IMR-90 (cell line): ENCODE data around the gene SDR9C7. TPM values are rescaled to one million over a fixed set of nuclear protein-coding genes. Genes with fewer than 3 reads are reported as not detected.

ENCODE experiments used
- ATAC-seq: fragments of 200-7000 bp; cut with Tn5 transposase; 2 replicates; pipeline ENCODE4 v1.9.1; 2020; ENCODE audit warnings: low read depth, mild to moderate bottlenecking, moderate library complexity
- BruUV-seq: library from RNA; stranded (reverse); fragments of 400-500 nt; replicated peaks from 2 replicates; lab custom pipeline; 2021; lab: Mats Ljungman, UMichigan
- CTCF ChIA-PET: fragments of 300-600 bp; formaldehyde crosslinking; extraction: SDS; loops from one replicate; lab custom pipeline; 2021; ENCODE audit warnings: antibody characterized with exemption; lab: Yijun Ruan, JAX
- POLR2A ChIA-PET: fragments of 300-600 bp; sonication (Branson Sonifier 250); formaldehyde crosslinking; loops from one replicate; lab custom pipeline; 2022; ENCODE audit warnings: antibody characterized with exemption; ENCODE audit not compliant: unreplicated experiment; lab: Charles Lee
- DNase-seq: peaks from one replicate; pipeline ENCODE4 v3.0.0; 2013
- H2AFZ ChIP-seq: replicated peaks from 2 replicates; pipeline ENCODE3; 2013; ENCODE audit warnings: low read length, mild to moderate bottlenecking; ENCODE audit not compliant: poor library complexity
- H2AK5ac ChIP-seq: 2 replicates; pipeline ENCODE4 v1.6.1; 2013; ENCODE audit warnings: low read depth, low read length, inconsistent platforms
- H2AK9ac ChIP-seq: replicated peaks from 2 replicates; pipeline ENCODE3; 2013; ENCODE audit warnings: mild to moderate bottlenecking, low read depth, low read length, moderate library complexity; ENCODE audit not compliant: poor library complexity
- H2BK120ac ChIP-seq: 2 replicates; pipeline ENCODE4 v1.6.1; 2013; ENCODE audit warnings: low read depth, low read length, inconsistent platforms
- H2BK15ac ChIP-seq: 3 replicates; pipeline ENCODE4 v1.6.1; 2013; ENCODE audit warnings: low read depth, low read length, inconsistent platforms
- H2BK20ac ChIP-seq: 2 replicates; pipeline ENCODE4 v1.6.1; 2013; ENCODE audit warnings: low read depth, mild to moderate bottlenecking, inconsistent platforms, low read length, moderate library complexity
- H2BK5ac ChIP-seq: 2 replicates; pipeline ENCODE4 v1.6.1; 2013; ENCODE audit warnings: mild to moderate bottlenecking, low read depth, low read length, inconsistent platforms; ENCODE audit not compliant: poor library complexity, severe bottlenecking
- H3K14ac ChIP-seq: replicated peaks from 2 replicates; pipeline ENCODE4 v1.6.1; 2013; ENCODE audit warnings: low read depth, low read length, inconsistent platforms
- H3K18ac ChIP-seq: 2 replicates; pipeline ENCODE4 v1.6.1; 2013; ENCODE audit warnings: low read depth, low read length, control low read depth
- H3K23ac ChIP-seq: 2 replicates; pipeline ENCODE4 v1.6.1; 2013; ENCODE audit warnings: low read depth, low read length, inconsistent platforms
- H3K27ac ChIP-seq: 2 replicates; pipeline ENCODE4 v1.5.1; 2013; ENCODE audit warnings: mild to moderate bottlenecking, control low read depth, low read length; ENCODE audit not compliant: insufficient read depth
- H3K27me3 ChIP-seq: 2 replicates; pipeline ENCODE4 v1.6.1; 2013; ENCODE audit warnings: low read length; ENCODE audit not compliant: control insufficient read depth, insufficient read depth
- H3K36me3 ChIP-seq: 2 replicates; pipeline ENCODE4 v1.6.1; 2013; ENCODE audit warnings: low read length, mixed read lengths; ENCODE audit not compliant: control insufficient read depth, insufficient read depth
- H3K4ac ChIP-seq: 2 replicates; pipeline ENCODE4 v1.6.1; 2013; ENCODE audit warnings: low read depth, low read length, inconsistent platforms
- H3K4me1 ChIP-seq: 2 replicates; pipeline ENCODE4 v1.6.1; 2013; ENCODE audit warnings: low read length, mixed read lengths; ENCODE audit not compliant: control insufficient read depth, insufficient read depth
- H3K4me2 ChIP-seq: 2 replicates; pipeline ENCODE4 v1.6.1; 2013; ENCODE audit warnings: low read depth, mild to moderate bottlenecking, control low read depth, low read length, moderate library complexity
- H3K4me3 ChIP-seq: 2 replicates; pipeline ENCODE4 v1.5.1; 2013; ENCODE audit warnings: low read depth, mild to moderate bottlenecking, control low read depth, low read length, moderate library complexity; ENCODE audit not compliant: insufficient read depth
- H3K56ac ChIP-seq: 2 replicates; pipeline ENCODE4 v1.6.1; 2013; ENCODE audit warnings: low read length, inconsistent platforms; ENCODE audit not compliant: insufficient read depth; ENCODE audit errors: extremely low read depth
- H3K79me1 ChIP-seq, 2 experiments: 2 replicates each; pipeline ENCODE4 v1.6.1; 2013; ENCODE audit warnings: low read length in 2 of 2, inconsistent platforms in 1 of 2, low read depth in 1 of 2
- H3K9ac ChIP-seq: 2 replicates; pipeline ENCODE4 v1.6.1; 2013; ENCODE audit warnings: low read depth, low read length, control low read depth
- H3K9me1 ChIP-seq: 2 replicates; pipeline ENCODE4 v1.6.1; 2013; ENCODE audit warnings: low read length, inconsistent platforms; ENCODE audit not compliant: insufficient read depth
- H3K9me3 ChIP-seq: 2 replicates; pipeline ENCODE4 v1.6.1; 2013; ENCODE audit warnings: low read length; ENCODE audit not compliant: control insufficient read depth, insufficient read depth
- H4K20me1 ChIP-seq: 2 replicates; pipeline ENCODE4 v1.6.1; 2013; ENCODE audit warnings: low read length, inconsistent platforms; ENCODE audit not compliant: insufficient read depth
- H4K5ac ChIP-seq: 2 replicates; pipeline ENCODE4 v1.6.1; 2013; ENCODE audit warnings: mild to moderate bottlenecking, low read depth, low read length, control low read depth
- H4K8ac ChIP-seq, 2 experiments: 2 replicates each; pipeline ENCODE4 v1.6.1; 2013; ENCODE audit warnings: low read depth in 2 of 2, low read length in 2 of 2, control low read depth in 1 of 2, inconsistent platforms in 1 of 2
- H4K91ac ChIP-seq: 2 replicates; pipeline ENCODE4 v1.6.1; 2013; ENCODE audit warnings: low read depth, low read length, inconsistent platforms; ENCODE audit not compliant: insufficient read depth
- BHLHE40 ChIP-seq: fragments of 150-350 bp; IDR thresholded peaks from 2 replicates; pipeline ENCODE4 v1.6.1; 2016; ENCODE audit warnings: mild to moderate bottlenecking, low read depth, low read length
- CEBPB ChIP-seq: IDR thresholded peaks from 2 replicates; pipeline ENCODE4 v1.6.1; 2012; ENCODE audit warnings: low read depth, low read length, improper control_type of control experiment
- MAZ ChIP-seq: IDR thresholded peaks from 2 replicates; pipeline ENCODE4 v1.6.1; 2012; ENCODE audit warnings: low read depth, mild to moderate bottlenecking, low read length, improper control_type of control experiment, moderate library complexity, borderline replicate concordance
- NFE2L2 ChIP-seq: fragments of 150-350 bp; IDR thresholded peaks from 2 replicates; pipeline ENCODE4 v1.6.1; 2016; ENCODE audit warnings: low read depth, mild to moderate bottlenecking, low read length
- SMC3 ChIP-seq: fragments of 150-350 bp; IDR thresholded peaks from 2 replicates; pipeline ENCODE4 v1.6.1; 2016; ENCODE audit warnings: low read depth, mild to moderate bottlenecking, antibody characterized with exemption, low read length, moderate library complexity
- WGBS, 2 experiments: methylation state at CpG; one replicate each; pipeline versions ENCODE4 v1.1.5 to v1.1.7; 2013; ENCODE audit warnings: missing lambda C conversion rate in 2 of 2; ENCODE audit not compliant: insufficient read length in 1 of 2; ENCODE audit errors: extremely low coverage in 2 of 2; 5-methylcytosine and 5-hydroxymethylcytosine counted together
- dilution Hi-C: fragments of 300-500 bp; cut with HindIII; formaldehyde crosslinking; loops from one replicate; pipeline ENCODE4 v1.14.3; 2018; ENCODE audit warnings: low sequenced_read_pairs; ENCODE audit not compliant: unreplicated experiment
- in situ Hi-C: fragments of 300-500 bp; cut with MboI; formaldehyde crosslinking; loops from 3 replicates; pipeline ENCODE4 v1.14.3; 2019; ENCODE audit warnings: low sequenced_read_pairs, inconsistent platforms, mixed read lengths
- intact Hi-C: fragments of 100-400 bp; cut with micrococcal nuclease; formaldehyde crosslinking; loops from 2 replicates; pipeline ENCODE4 v1.10.0; 2022
- polyA plus RNA-seq, 3 experiments: library from polyadenylated mRNA; depleted of rRNA; stranded (reverse); fragments of >200 nt; gene quantifications; 2 replicates each; pipeline ENCODE4 v1.2.3, GENCODE V29; 2012; ENCODE audit warnings: low replicate concordance in 1 of 3
- total RNA-seq: library from RNA; depleted of rRNA; stranded (reverse); fragments of >200 nt; gene quantifications from 2 replicates; pipeline ENCODE4 v1.2.3, GENCODE V29; 2012
- TF ChIP-seq, protein P1 (sequence below): fragments of 150-350 bp; IDR thresholded peaks from 2 replicates; pipeline ENCODE4 v1.6.1; 2017; ENCODE audit warnings: mild to moderate bottlenecking, antibody characterized with exemption, low read length, low read depth
- TF ChIP-seq, protein P2 (sequence below): fragments of 150-350 bp; IDR thresholded peaks from 2 replicates; pipeline ENCODE4 v1.6.1; 2016; ENCODE audit warnings: low read depth, mild to moderate bottlenecking, low read length, moderate library complexity, borderline replicate concordance

Gene SDR9C7
- total and polyA plus RNA-seq, 2 of the 4 experiments (the other 2 are of a cell fraction), result not detected

DNA sequence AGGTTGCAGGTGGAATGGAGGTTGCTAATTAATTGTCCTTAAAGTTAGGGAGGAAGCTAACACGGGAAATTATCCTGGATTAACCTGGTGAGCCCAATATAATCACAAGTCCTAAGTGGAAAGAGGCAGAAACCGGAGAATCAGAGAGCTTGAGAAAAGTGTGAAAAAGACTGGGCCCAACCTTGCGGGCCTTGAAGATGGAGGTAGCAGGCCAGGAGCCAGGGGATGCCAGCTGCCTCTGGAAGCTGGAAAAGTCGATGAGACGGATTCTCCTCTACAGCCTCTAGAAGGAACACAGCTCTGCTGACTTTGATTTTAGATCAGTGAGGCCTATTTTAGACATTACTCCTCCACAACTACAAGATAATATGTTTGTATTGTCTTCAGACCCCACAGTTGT lies 2.1 kb downstream of the SDR9C7 start:
- no peak overlapping the region for H2BK20ac ChIP-seq
- ChIA-PET POLR2A (no interaction called here), CTCF (no interaction called here)
- H4K5ac ChIP-seq, result no peak overlapping the region
- H3K14ac ChIP-seq, result no peak overlapping the region
- no peak overlapping the region for H3K18ac ChIP-seq
- H3K4me2 ChIP-seq, result no peak overlapping the region
- H2AK5ac ChIP-seq, result no peak overlapping the region
- H3K4me3 ChIP-seq, result no peak overlapping the region
- H3K9ac ChIP-seq, result no peak overlapping the region
- in situ Hi-C loops (no loop called here), dilution Hi-C loops (no loop called here), intact Hi-C loops (no loop called here)
- H3K4ac ChIP-seq, result no peak overlapping the region
- no peak for ATAC-seq
- H3K9me3 ChIP-seq, result no peaks in the 10 kb centered on the region
- H3K56ac ChIP-seq, result no peak overlapping the region
- peaks cover 44% of the 10 kb centered on the region for H3K27me3 ChIP-seq
- no peaks in the 10 kb centered on the region for H3K36me3 ChIP-seq
- no peak overlapping the region for H2BK15ac ChIP-seq
- no TSS peak for BruUV-seq
- H4K91ac ChIP-seq, result no peak overlapping the region
- H2AFZ ChIP-seq, result no peak overlapping the region
- no peak overlapping the region for H2BK5ac ChIP-seq
- no peak overlapping the region for H2BK120ac ChIP-seq
- no peak overlapping the region for H4K8ac ChIP-seq
- 14% methylated on average over 1 of the region's 5 CpGs; no CpG with 5 or more reads in 1 of the 2 experiments for WGBS, 2 experiments
- H3K23ac ChIP-seq, result no peak overlapping the region
- H3K79me1 ChIP-seq, result no peaks in the 10 kb centered on the region
- no peak for DNase-seq
- no peaks in the 10 kb centered on the region for H4K20me1 ChIP-seq
- no peak for TF ChIP-seq MAZ
- no peak for TF ChIP-seq SMC3
- TF ChIP-seq, protein P1, sequence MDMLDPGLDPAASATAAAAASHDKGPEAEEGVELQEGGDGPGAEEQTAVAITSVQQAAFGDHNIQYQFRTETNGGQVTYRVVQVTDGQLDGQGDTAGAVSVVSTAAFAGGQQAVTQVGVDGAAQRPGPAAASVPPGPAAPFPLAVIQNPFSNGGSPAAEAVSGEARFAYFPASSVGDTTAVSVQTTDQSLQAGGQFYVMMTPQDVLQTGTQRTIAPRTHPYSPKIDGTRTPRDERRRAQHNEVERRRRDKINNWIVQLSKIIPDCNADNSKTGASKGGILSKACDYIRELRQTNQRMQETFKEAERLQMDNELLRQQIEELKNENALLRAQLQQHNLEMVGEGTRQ, result no peak
- TF ChIP-seq BHLHE40, result no peak
- TF ChIP-seq NFE2L2, result no peak
- TF ChIP-seq, protein P2, sequence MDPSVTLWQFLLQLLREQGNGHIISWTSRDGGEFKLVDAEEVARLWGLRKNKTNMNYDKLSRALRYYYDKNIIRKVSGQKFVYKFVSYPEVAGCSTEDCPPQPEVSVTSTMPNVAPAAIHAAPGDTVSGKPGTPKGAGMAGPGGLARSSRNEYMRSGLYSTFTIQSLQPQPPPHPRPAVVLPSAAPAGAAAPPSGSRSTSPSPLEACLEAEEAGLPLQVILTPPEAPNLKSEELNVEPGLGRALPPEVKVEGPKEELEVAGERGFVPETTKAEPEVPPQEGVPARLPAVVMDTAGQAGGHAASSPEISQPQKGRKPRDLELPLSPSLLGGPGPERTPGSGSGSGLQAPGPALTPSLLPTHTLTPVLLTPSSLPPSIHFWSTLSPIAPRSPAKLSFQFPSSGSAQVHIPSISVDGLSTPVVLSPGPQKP, result no peak
- TF ChIP-seq CEBPB, result no peak
- H2AK9ac ChIP-seq, result no peak overlapping the region
- H3K9me1 ChIP-seq, result no peaks in the 10 kb centered on the region; the same call in 1 of the 2 replicates
- no peaks in the 10 kb centered on the region; the same call in 1 of the 2 replicates for H3K4me1 ChIP-seq
- no peak overlapping the region for H3K27ac ChIP-seq
